Osteoblast (primary cell): Measurements from ENCODE around the gene MRLN. TPM values are rescaled to one million over a fixed set of nuclear protein-coding genes. Genes with fewer than 3 reads are reported as not detected.

Experiments
- DNase-seq: peaks from one replicate; pipeline ENCODE4 v3.0.0; 2011; ENCODE audit warnings: low spot score, mixed read lengths; ENCODE audit not compliant: insufficient read length; ENCODE audit errors: missing footprints
- H2AFZ ChIP-seq: 2 replicates; pipeline ENCODE4 v1.6.0; 2011; ENCODE audit warnings: mild to moderate bottlenecking, low read length
- H3K27ac ChIP-seq: 2 replicates; pipeline ENCODE4 v1.5.1; 2011; ENCODE audit warnings: mild to moderate bottlenecking, low read depth, low read length, moderate library complexity
- H3K27me3 ChIP-seq: 2 replicates; pipeline ENCODE4 v1.6.0; 2012; ENCODE audit warnings: mild to moderate bottlenecking, control low read depth, inconsistent platforms, low read length, moderate library complexity; ENCODE audit not compliant: insufficient read depth
- H3K36me3 ChIP-seq: 2 replicates; pipeline ENCODE4 v1.5.1; 2011; ENCODE audit warnings: mild to moderate bottlenecking, low read length, control low read depth, moderate library complexity; ENCODE audit not compliant: insufficient read depth
- H3K4me1 ChIP-seq: 2 replicates; pipeline ENCODE4 v1.5.1; 2011; ENCODE audit warnings: mild to moderate bottlenecking, low read length, control low read depth, moderate library complexity; ENCODE audit not compliant: insufficient read depth
- H3K4me2 ChIP-seq: 2 replicates; pipeline ENCODE4 v1.6.0; 2011; ENCODE audit warnings: mild to moderate bottlenecking, low read length; ENCODE audit not compliant: insufficient read depth
- H3K4me3 ChIP-seq: fragments of 200-600 bp; sonication (generic); 3 replicates; pipeline ENCODE4 v1.5.1; 2012; ENCODE audit warnings: mild to moderate bottlenecking, low read length, inconsistent platforms; ENCODE audit not compliant: insufficient read depth
- H3K79me2 ChIP-seq: 2 replicates; pipeline ENCODE4 v1.6.0; 2012; ENCODE audit warnings: mild to moderate bottlenecking, low read length, control low read depth, inconsistent platforms; ENCODE audit not compliant: insufficient read depth
- H3K9me3 ChIP-seq: 2 replicates; pipeline ENCODE4 v1.5.1; 2011; ENCODE audit warnings: low read depth, low read length, control low read depth
- H4K20me1 ChIP-seq: 2 replicates; pipeline ENCODE4 v1.6.0; 2012; ENCODE audit warnings: mild to moderate bottlenecking, low read length, control low read depth; ENCODE audit not compliant: insufficient read depth
- CTCF ChIP-seq: IDR thresholded peaks from 2 replicates; pipeline ENCODE4 v1.5.1; 2011; ENCODE audit warnings: mild to moderate bottlenecking, low read depth, low read length, moderate library complexity; ENCODE audit errors: extremely low read depth
- total RNA-seq: library from RNA; depleted of rRNA; stranded (reverse); fragments of >200 nt; gene quantifications from 2 replicates; pipeline ENCODE4 v1.2.3, GENCODE V29; 2012

MRLN gene
- total RNA-seq, 1 donor = not detected

- peaks cover 29% of the 10 kb centered on the region for H3K27me3 ChIP-seq
- H3K4me1 ChIP-seq = no peaks in the 10 kb centered on the region
- no peaks in the 10 kb centered on the region for H3K9me3 ChIP-seq
- peak overlapping the region; percentile 67 for H2AFZ ChIP-seq
- H3K4me2 ChIP-seq = peak overlapping the region; percentile 80
- H4K20me1 ChIP-seq = no peaks in the 10 kb centered on the region
- H3K4me3 ChIP-seq = peak overlapping the region; percentile 71
- no peaks in the 10 kb centered on the region for H3K79me2 ChIP-seq
- no peak overlapping the region for H3K27ac ChIP-seq
- H3K36me3 ChIP-seq = no peaks in the 10 kb centered on the region
- TF ChIP-seq CTCF = no peak
- peak; percentile 57 for DNase-seq
Measured at GRCh38 chr10:59708816-59709394, 44.4 kb downstream of the MRLN start.

- H3K4me3 ChIP-seq = no peak overlapping the region
- H3K27ac ChIP-seq = no peak overlapping the region
- no peaks in the 10 kb centered on the region for H3K4me1 ChIP-seq
- no peak for TF ChIP-seq CTCF
- H3K4me2 ChIP-seq = no peak overlapping the region
- no peak for DNase-seq
- H4K20me1 ChIP-seq = no peaks in the 10 kb centered on the region
- H3K9me3 ChIP-seq = no peaks in the 10 kb centered on the region
- H2AFZ ChIP-seq = no peak overlapping the region
- H3K79me2 ChIP-seq = no peaks in the 10 kb centered on the region
- H3K36me3 ChIP-seq = no peaks in the 10 kb centered on the region
- H3K27me3 ChIP-seq = peaks cover 27% of the 10 kb centered on the region
Measured at GRCh38 chr10:59706851-59707797, 46.1 kb downstream of the MRLN start.

GRCh38 chr10:59705931-59706330 is 47.3 kb downstream of the MRLN start:
- no peak overlapping the region for H2AFZ ChIP-seq
- no peak for DNase-seq
- no peaks in the 10 kb centered on the region for H3K9me3 ChIP-seq
- H3K36me3 ChIP-seq = no peaks in the 10 kb centered on the region
- H3K4me2 ChIP-seq = no peak overlapping the region
- TF ChIP-seq CTCF = no peak
- H3K27ac ChIP-seq = no peak overlapping the region
- H3K4me3 ChIP-seq = no peak overlapping the region
- H3K4me1 ChIP-seq = no peaks in the 10 kb centered on the region
- H3K79me2 ChIP-seq = no peaks in the 10 kb centered on the region
- H3K27me3 ChIP-seq = peaks cover 24% of the 10 kb centered on the region
- no peaks in the 10 kb centered on the region for H4K20me1 ChIP-seq

- Histone ChIP-seq H4K20me1 (no peaks in the 10 kb centered on the region), H3K79me2 (no peaks in the 10 kb centered on the region), H3K4me1 (no peaks in the 10 kb centered on the region), H2AFZ (no peak overlapping the region), H3K36me3 (no peaks in the 10 kb centered on the region), H3K4me2 (no peak overlapping the region), H3K27me3 (peaks cover 14% of the 10 kb centered on the region), H3K9me3 (no peaks in the 10 kb centered on the region), H3K4me3 (no peak overlapping the region), H3K27ac (no peak overlapping the region)
- no peak for TF ChIP-seq CTCF
- no peak for DNase-seq
Measured at GRCh38 chr10:59704630-59705029, 48.6 kb downstream of the MRLN start.
